Hippocampal formation (tissue), 2 donors: Measurements from ENCODE around the gene HSPA12A.

ENCODE experiments used
- DNase-seq, 2 donors: peaks; one replicate each; lab custom pipeline; 2025; lab: John Stamatoyannopoulos, UW

Gene HSPA12A

GRCh38 chr10:116668018-116668417 lies 74.3 kb downstream of the HSPA12A start:
- DNase-seq, result no peak

- no peak for DNase-seq
Observed at GRCh38 chr10:116667484-116667883, 74.9 kb downstream of the HSPA12A start.

GRCh38 chr10:116665541-116666125 lies 76.7 kb downstream of the HSPA12A start:
- no peak for DNase-seq

- DNase-seq, result no peak
Observed at GRCh38 chr10:116664631-116665030, 77.7 kb downstream of the HSPA12A start.

DNA sequence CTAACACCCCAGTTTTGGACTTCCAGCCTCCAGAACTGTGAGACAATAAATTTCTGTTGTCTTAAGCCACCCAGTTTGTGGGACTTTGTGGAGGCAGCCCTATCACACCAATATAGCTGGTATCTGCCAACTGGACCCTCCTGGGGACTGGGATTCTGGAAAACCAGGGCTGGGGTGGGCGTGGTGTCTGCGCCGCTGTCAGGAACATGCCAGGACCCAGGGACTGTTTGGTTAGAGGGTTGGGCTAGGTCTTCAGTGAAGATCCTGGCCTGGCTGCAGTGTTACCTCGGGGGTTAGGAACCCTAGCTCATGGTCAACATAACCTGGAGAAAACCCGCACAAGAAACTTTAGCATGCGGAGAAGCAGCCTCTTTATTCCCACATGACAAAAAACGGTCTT lies 79.0 kb downstream of the HSPA12A start:
- no peak for DNase-seq

DNA sequence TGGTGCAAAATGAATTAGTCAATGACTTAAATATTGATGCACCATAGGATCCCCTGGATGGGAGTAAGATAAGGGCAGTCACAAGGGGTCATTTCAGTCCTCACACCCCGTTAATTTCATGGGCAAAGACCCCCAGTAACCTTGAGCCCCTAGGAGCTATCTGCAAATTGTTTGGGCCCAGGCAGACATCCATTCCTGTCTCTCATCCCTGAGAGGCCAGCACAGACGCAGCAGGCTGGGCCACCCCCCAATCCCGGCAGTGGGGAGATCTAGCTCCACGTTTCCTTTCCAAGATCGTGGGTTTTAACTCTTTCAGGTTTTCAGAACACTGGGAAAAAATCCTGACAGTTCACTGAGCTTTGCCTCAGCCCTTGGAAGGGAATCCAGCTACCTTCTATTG lies 81.5 kb downstream of the HSPA12A start:
- no peak for DNase-seq

DNA sequence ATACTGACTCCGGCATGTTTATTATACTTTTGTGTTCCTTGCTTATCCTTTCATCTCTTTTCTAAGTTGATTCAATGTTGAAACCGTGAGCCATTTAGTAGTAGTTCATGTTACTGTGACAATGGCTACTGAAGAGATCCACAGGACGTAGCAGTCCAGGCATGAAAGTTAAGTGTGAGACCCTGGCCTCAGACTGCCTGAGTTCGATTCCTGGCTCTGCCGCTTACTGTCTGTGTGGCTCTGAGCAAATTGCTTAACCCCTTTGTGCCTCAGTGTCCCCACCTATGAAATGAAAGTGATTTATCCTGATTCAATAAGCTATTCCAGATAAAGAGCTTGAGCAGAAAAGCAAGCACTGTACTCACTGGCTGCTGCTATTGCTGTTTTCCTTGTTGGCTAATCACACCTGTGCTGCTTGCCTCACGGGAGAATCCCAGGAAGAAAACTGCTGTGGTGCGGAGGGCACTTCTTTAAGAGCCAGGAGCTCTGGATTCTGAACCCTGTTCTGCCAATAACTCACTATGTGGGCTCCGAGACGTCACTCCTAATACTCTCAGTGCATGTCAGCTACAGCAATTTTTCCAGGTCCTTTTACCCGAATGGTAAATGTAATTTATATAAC lies 83.2 kb downstream of the HSPA12A start:
- no peak for DNase-seq

- no peak for DNase-seq
Observed at GRCh38 chr10:116657863-116658551, 84.4 kb downstream of the HSPA12A start.

GRCh38 chr10:116656044-116656443 lies 86.3 kb downstream of the HSPA12A start:
- DNase-seq, result no peak

DNA sequence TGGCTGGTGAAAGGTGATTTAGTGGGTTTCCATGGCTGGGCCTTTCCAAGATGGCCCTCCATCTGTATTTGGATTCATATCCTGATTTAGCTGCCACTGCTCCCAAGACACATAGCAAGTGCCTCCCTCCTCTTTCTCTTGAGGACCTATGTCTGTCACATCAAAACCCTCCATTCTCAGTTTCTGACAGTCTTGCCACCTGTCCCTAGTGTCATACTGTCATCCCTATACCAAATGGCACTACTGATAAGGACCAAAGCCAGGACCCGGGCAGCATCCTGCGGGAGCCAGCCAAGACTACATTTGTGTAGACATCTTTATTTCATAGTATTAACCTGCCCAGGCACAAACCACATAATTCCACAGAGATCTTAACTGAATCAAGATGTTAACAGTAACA lies 86.8 kb downstream of the HSPA12A start:
- DNase-seq, result no peak

DNA sequence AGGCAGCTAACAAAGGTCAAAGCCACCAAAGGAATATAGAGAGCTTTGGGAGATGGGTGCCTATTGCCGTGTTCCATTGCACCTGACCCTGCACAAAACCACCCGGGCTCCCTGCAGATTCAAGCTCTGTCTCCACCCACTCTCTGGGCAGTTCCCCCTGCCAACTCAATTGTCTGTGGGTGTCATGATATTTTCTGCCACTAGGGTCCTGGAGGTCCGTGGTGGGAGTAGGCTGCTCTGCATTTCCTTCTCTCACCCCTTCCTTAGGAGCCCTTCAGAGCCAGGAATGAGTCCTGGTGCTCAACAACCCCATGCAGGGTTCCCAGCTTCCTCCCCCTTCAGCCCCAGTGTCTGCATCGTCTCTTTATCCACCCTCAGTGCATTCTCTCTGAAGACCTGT lies 87.5 kb downstream of the HSPA12A start:
- no peak for DNase-seq

- no peak for DNase-seq
Observed at GRCh38 chr10:116653885-116654284, 88.5 kb downstream of the HSPA12A start.

DNA sequence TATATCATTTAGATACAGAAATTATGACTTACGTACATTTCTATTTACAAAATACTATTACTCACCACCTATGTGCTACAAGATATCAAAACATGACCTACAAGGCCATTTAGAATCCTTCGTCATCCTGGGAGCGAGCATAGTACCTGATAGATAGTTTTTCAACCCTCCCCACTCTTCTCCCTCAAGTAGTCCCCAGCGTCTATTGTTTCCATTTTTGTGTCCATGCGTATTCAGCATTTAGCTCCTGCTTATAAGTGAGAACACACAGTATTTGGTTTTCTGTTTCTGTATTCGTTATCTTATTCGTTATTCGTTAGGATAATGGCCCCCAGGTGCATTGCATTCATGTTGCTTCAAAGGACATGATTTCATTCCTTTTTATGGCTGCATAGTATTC lies 93.5 kb downstream of the HSPA12A start:
- no peak for DNase-seq

DNA sequence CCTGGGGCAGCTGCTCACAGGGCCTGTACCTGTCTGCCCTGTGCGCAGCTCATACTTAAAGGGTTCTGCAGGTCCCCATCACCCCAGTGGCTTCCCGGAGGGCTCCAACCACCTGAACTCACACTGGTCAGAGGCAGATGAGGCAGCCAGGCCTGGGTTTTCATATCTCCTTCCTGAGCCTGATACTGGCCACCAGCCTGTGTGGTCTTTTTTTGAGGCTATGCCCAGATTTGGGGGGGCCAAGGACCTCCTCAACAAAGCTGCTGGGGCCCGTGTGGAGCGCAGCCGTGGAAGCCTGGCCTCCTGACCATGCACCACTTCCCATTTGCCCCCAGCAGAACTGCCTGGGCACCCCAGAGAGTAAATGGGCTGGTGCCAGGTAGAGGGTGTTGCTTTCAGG lies 95.9 kb downstream of the HSPA12A start:
- DNase-seq, result no peak

GRCh38 chr10:116637830-116638229 lies 104.5 kb downstream of the HSPA12A start:
- DNase-seq, result no peak

DNA sequence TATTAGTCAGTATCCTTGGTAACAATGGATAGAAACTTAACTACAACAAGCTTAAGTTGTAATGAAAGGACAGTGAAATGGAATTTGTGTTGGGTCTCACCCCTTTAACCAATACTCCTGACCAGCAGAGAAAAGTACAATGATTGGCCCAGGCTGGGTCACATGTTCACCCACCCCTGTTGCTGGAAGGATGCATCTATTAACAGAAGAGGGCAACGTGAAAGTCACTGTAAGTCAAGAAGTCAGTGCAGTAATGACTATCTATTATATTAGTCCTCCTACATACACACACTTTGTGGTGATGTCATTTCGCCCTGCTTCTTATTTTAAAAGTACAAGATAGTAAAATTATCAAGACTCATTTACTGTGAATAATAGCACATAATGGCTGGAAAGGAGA lies 105.4 kb downstream of the HSPA12A start:
- DNase-seq, result no peak

- DNase-seq, result no peak
Observed at GRCh38 chr10:116636385-116636784, 106.0 kb downstream of the HSPA12A start.

DNA sequence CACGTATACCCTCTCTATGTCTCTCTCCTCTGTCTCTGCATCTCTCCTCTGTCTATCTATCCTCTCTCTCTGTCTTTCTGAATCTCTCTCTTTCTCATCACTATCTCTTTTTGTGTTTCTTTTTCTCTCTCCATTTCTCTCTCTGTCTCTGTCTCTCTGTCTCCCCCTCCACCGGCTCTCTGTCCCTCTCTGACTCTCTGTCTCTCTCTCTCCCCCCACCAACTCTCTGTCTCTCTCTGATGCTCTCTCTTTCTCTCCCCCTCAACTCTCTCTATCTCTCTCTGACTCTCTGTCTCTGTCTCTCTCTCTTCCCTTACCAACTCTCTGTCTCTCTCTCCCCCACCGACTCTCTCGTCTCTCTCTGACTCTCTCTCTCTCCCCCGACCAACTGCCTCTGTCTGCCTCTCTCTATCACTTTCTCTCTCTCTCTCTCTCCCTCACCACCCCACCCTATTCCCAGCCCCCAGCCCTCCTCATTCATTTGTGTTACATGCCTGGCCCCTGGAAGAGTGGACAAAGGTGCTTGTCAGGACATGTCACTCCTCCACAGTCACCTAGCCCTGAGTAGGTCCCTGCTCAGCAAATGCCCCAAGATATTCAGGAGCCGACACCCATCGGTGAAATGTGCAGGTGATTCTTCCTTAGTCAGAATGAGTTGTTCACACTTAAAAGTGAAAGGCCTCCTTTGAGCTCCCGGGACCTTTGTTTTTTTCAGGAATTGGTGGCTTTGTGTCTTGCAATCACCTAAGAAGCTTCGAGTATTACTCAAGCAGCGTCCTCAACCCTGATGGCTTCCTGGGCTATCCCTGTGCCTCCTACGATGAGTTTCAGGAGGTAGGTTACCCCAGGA lies 108.0 kb downstream of the HSPA12A start:
- DNase-seq, result no peak

GRCh38 chr10:116633216-116633600 lies 109.2 kb downstream of the HSPA12A start:
- DNase-seq, result no peak

GRCh38 chr10:116632596-116633215 lies 109.7 kb downstream of the HSPA12A start:
- DNase-seq, result no peak

DNA sequence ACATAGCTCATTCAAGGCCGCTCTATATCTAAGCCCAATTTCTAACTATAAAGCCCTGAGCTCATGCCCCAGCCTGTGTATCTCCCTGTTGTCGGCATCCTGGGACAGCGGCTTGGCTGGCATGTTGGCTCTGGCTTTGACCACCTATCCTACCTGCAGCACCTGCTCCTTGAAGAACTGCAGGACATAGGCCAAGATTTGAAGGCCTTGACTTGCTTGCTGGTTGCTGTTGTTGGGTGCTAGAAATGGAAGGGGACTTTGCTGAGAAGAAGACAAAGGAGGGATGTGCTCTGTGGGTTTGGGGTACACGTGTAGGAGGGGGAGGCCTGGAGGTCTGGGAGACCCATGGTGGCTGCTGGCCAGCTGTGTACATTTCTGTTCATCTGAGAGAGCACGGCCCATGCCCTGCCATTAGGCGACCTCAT lies 110.5 kb downstream of the HSPA12A start:
- no peak for DNase-seq

GRCh38 chr10:116630020-116630419 lies 112.3 kb downstream of the HSPA12A start:
- no peak for DNase-seq
